ENCODE data around the gene EPHB6.

The EPHB6 gene

GRCh38 chr7:142833174-142834048, 21.5 kb upstream of the EPHB6 start:
- DNase-seq, result no peak

GRCh38 chr7:142835487-142835886, 19.4 kb upstream of the EPHB6 start:
- no peak for DNase-seq

GRCh38 chr7:142836426-142836825, 18.4 kb upstream of the EPHB6 start:
- DNase-seq, result no peak

- no peak for DNase-seq
These were observed 16.2 kb upstream of the EPHB6 start for GRCh38 chr7:142838461-142839213.

GRCh38 chr7:142842251-142842766, 12.6 kb upstream of the EPHB6 start:
- no peak for DNase-seq

- no peak for DNase-seq
These were observed 7.5 kb upstream of the EPHB6 start for GRCh38 chr7:142847353-142847752.

- DNase-seq, result no peak
These were observed 3.6 kb upstream of the EPHB6 start for GRCh38 chr7:142851269-142851668.

GRCh38 chr7:142851919-142852318, 3.0 kb upstream of the EPHB6 start:
- DNase-seq, result no peak

- no peak for DNase-seq
These were observed 1.0 kb upstream of the EPHB6 start for GRCh38 chr7:142853739-142854371.

GRCh38 chr7:142855114-142855743, 353 bp downstream of the EPHB6 start:
- no peak for DNase-seq

GRCh38 chr7:142855756-142856564, 1.1 kb downstream of the EPHB6 start:
- DNase-seq, result no peak

GRCh38 chr7:142856565-142857245, 1.8 kb downstream of the EPHB6 start:
- no peak for DNase-seq

- no peak for DNase-seq
These were observed 2.7 kb downstream of the EPHB6 start for GRCh38 chr7:142857625-142858024.

- no peak for DNase-seq
These were observed 4.5 kb downstream of the EPHB6 start for GRCh38 chr7:142859411-142859810.

GRCh38 chr7:142859829-142860228, 5.0 kb downstream of the EPHB6 start:
- DNase-seq, result no peak

GRCh38 chr7:142860968-142861367, 6.1 kb downstream of the EPHB6 start:
- no peak for DNase-seq

GRCh38 chr7:142862351-142862750, 7.5 kb downstream of the EPHB6 start:
- no peak for DNase-seq

GRCh38 chr7:142862786-142863400, 8.0 kb downstream of the EPHB6 start:
- DNase-seq, result no peak

- no peak for DNase-seq
These were observed 9.2 kb downstream of the EPHB6 start for GRCh38 chr7:142863891-142864685.

All from cortex of kidney (tissue), 1 donor.